Endothelial cell of umbilical vein (primary cell): ENCODE results near the gene HOXD8. TPM values are rescaled to one million over a fixed set of nuclear protein-coding genes. Genes with fewer than 3 reads are reported as not detected.

Source experiments
- BruUV-seq: library from RNA; stranded (reverse); fragments of 400-500 nt; replicated peaks from 2 replicates; lab custom pipeline; 2021; lab: Mats Ljungman, UMichigan
- CTCF ChIA-PET: fragments of 300-600, 350-600 bp; sonication (Branson Sonifier 250); formaldehyde crosslinking; loops from one replicate; lab custom pipeline; 2021; ENCODE audit warnings: antibody characterized with exemption, inconsistent platforms; lab: Charles Lee
- POLR2A ChIA-PET: fragments of 300-600, 350-600 bp; sonication (Branson Sonifier 250); formaldehyde crosslinking; loops from one replicate; lab custom pipeline; 2021; ENCODE audit warnings: antibody characterized with exemption, inconsistent platforms; lab: Charles Lee
- DNase-seq: peaks from one replicate; pipeline ENCODE4 v3.0.0-alpha.2; 2011; ENCODE audit warnings: low read depth, low spot score
- FAIRE-seq: peaks from 2 replicates; lab custom pipeline; 2011; peaks lifted over from hg19 to GRCh38; lab: Jason Lieb, UNC
- H2AFZ ChIP-seq: 2 replicates; pipeline ENCODE4 v1.6.0; 2012; ENCODE audit warnings: low read depth, low read length, control low read depth, inconsistent platforms
- H3K27ac ChIP-seq: 2 replicates; pipeline ENCODE4 v1.5.1; 2011; ENCODE audit warnings: low read depth, mild to moderate bottlenecking, control low read depth, low read length, moderate library complexity; ENCODE audit not compliant: insufficient read depth
- H3K27me3 ChIP-seq, 2 experiments: 2 replicates each; pipeline versions ENCODE4 v1.6.0 to v1.6.1; 2011; ENCODE audit warnings: low read length in 2 of 2, mixed read lengths in 1 of 2; ENCODE audit not compliant: control insufficient read depth in 2 of 2, insufficient read depth in 2 of 2
- H3K36me3 ChIP-seq, 2 experiments: 2 replicates in 1 of 2; 3 replicates in 1 of 2; pipeline ENCODE4 v1.5.1; 2011; ENCODE audit warnings: low read length in 2 of 2, mild to moderate bottlenecking in 1 of 2, moderate library complexity in 1 of 2; ENCODE audit not compliant: control insufficient read depth in 2 of 2, insufficient read depth in 2 of 2; ENCODE audit errors: extremely low read depth in 1 of 2
- H3K4me1 ChIP-seq: 3 replicates; pipeline ENCODE4 v1.5.1; 2011; ENCODE audit warnings: mild to moderate bottlenecking, low read length; ENCODE audit not compliant: control insufficient read depth, insufficient read depth; ENCODE audit errors: extremely low read depth
- H3K4me2 ChIP-seq: 2 replicates; pipeline ENCODE4 v1.6.1; 2011; ENCODE audit warnings: low read length, control low read depth, mixed read lengths; ENCODE audit not compliant: insufficient read depth
- H3K4me3 ChIP-seq, 3 experiments: fragments of 200-600 bp in 1 of 3; sonication (generic), shearing (Covaris generic) in 1 of 3; replicated peaks in 1 of 3; 2 replicates each; pipeline ENCODE4 v1.5.1; 2011 to 2016; ENCODE audit warnings: control low read depth in 3 of 3, low read length in 3 of 3, mild to moderate bottlenecking in 2 of 3, inconsistent platforms in 1 of 3, low read depth in 1 of 3, moderate library complexity in 1 of 3; ENCODE audit not compliant: insufficient read depth in 1 of 3
- H3K79me2 ChIP-seq: 2 replicates; pipeline ENCODE4 v1.6.0; 2012; ENCODE audit warnings: low read length, inconsistent platforms; ENCODE audit not compliant: control insufficient read depth, insufficient read depth
- H3K9ac ChIP-seq: replicated peaks from 2 replicates; pipeline ENCODE3; 2011; ENCODE audit warnings: low read length, control low read depth; ENCODE audit not compliant: insufficient read depth; ENCODE audit errors: extremely low read depth
- H3K9me1 ChIP-seq: replicated peaks from 3 replicates; pipeline ENCODE4 v1.6.0; 2011; ENCODE audit warnings: mild to moderate bottlenecking, low read length; ENCODE audit not compliant: control insufficient read depth, insufficient read depth; ENCODE audit errors: extremely low read depth
- H3K9me3 ChIP-seq: replicated peaks from 2 replicates; pipeline ENCODE4 v1.5.1; 2012; ENCODE audit warnings: low read length, inconsistent platforms; ENCODE audit not compliant: control insufficient read depth, insufficient read depth
- H4K20me1 ChIP-seq: replicated peaks from 2 replicates; pipeline ENCODE3; 2011; ENCODE audit warnings: mild to moderate bottlenecking, low read length; ENCODE audit not compliant: control insufficient read depth, insufficient read depth; ENCODE audit errors: extremely low read depth
- CTCF ChIP-seq, 2 donors: IDR thresholded peaks; 1 replicate in 1 of 2; 2 replicates in 1 of 2; pipeline ENCODE4 v1.5.1; 2011; ENCODE audit warnings: low read length in 2 of 2, mild to moderate bottlenecking in 2 of 2, moderate library complexity in 2 of 2, control low read depth in 1 of 2, inconsistent platforms in 1 of 2, low read depth in 1 of 2; ENCODE audit not compliant: insufficient read depth in 1 of 2; ENCODE audit errors: extremely low read depth in 1 of 2
- EZH2 ChIP-seq: IDR thresholded peaks from 2 replicates; pipeline ENCODE4 v1.6.1; 2012; ENCODE audit warnings: borderline replicate concordance, low read depth, mild to moderate bottlenecking, moderate library complexity, low read length, inconsistent platforms; ENCODE audit not compliant: severe bottlenecking
- FOS ChIP-seq: IDR thresholded peaks from 2 replicates; pipeline ENCODE4 v1.6.1; 2011; ENCODE audit warnings: mild to moderate bottlenecking, low read length, moderate library complexity, borderline replicate concordance; ENCODE audit not compliant: insufficient read depth
- GATA2 ChIP-seq: IDR thresholded peaks from 2 replicates; pipeline ENCODE4 v1.7.0; 2011; ENCODE audit warnings: low read depth, mild to moderate bottlenecking, moderate library complexity, mixed read lengths, low read length; ENCODE audit not compliant: insufficient read length, insufficient read depth
- JUN ChIP-seq: IDR thresholded peaks from 2 replicates; pipeline ENCODE4 v1.6.1; 2011; ENCODE audit warnings: borderline replicate concordance, low read depth; ENCODE audit not compliant: insufficient read length, insufficient read depth
- MAX ChIP-seq: IDR thresholded peaks from 2 replicates; pipeline ENCODE4 v1.6.1; 2011; ENCODE audit not compliant: insufficient read depth, insufficient read length
- MYC ChIP-seq: IDR thresholded peaks from one replicate; pipeline ENCODE4 v1.6.1; 2011; ENCODE audit warnings: mild to moderate bottlenecking, low read depth, low read length
- POLR2A ChIP-seq: IDR thresholded peaks from 2 replicates; pipeline ENCODE4 v1.6.1; 2012; ENCODE audit warnings: low read depth, mild to moderate bottlenecking, control low read depth, low read length
- POLR2AphosphoS5 ChIP-seq: IDR thresholded peaks from 2 replicates; pipeline ENCODE4 v1.6.1; 2012; ENCODE audit warnings: low read depth, mild to moderate bottlenecking, control low read depth, low read length, moderate library complexity; ENCODE audit not compliant: insufficient read depth
- dilution Hi-C: fragments of 300-500 bp; cut with MboI; formaldehyde crosslinking; loops from one replicate; pipeline ENCODE4 v1.15.0; 2019; ENCODE audit warnings: low sequenced_read_pairs; ENCODE audit not compliant: extremely low pct_ligation_motif_present
- intact Hi-C: fragments of 100-400 bp; cut with micrococcal nuclease; formaldehyde crosslinking; loops from one replicate; pipeline ENCODE4 v1.10.0; 2022
- polyA plus RNA-seq, 4 experiments: library from polyadenylated mRNA; depleted of rRNA in 3 of 4; stranded (reverse) in 3 of 4; unstranded in 1 of 4; fragments of >200 nt; gene quantifications; 2 replicates each; pipeline versions ENCODE4 v1.2.1 to v1.2.3, GENCODE V29; 2011 to 2012; ENCODE audit warnings: missing spikeins in 1 of 4
- total RNA-seq: library from RNA; stranded (reverse); gene quantifications from 2 replicates; pipeline ENCODE4 v1.2.3, GENCODE V29; 2021

HOXD8 gene
- total and polyA plus RNA-seq, 2 donors (not counting 3 experiments of a cell fraction or from before 2014, with no cell fraction given): 6.4 to 15.6 TPM

- Histone ChIP-seq H3K4me3 (no peak overlapping the region), H3K27me3 (peaks cover 26 to 34% of the 10 kb centered on the region in 2 experiments), H3K9me3 (no peaks in the 10 kb centered on the region), H4K20me1 (no peaks in the 10 kb centered on the region), H2AFZ (no peak overlapping the region), H3K27ac (no peak overlapping the region), H3K4me1 (peaks cover 31% of the 10 kb centered on the region), H3K9me1 (no peaks in the 10 kb centered on the region), H3K4me2 (peak overlapping the region; percentile 80), H3K36me3 (no peaks in the 10 kb centered on the region), H3K79me2 (no peaks in the 10 kb centered on the region), H3K9ac (no peak overlapping the region)
- ChIA-PET POLR2A (no interaction called here), CTCF (interaction anchor here (0.6 to 10.1 kb wide), 13 partner anchors 295 to 1040 kb away, joined by 3 to 458 read pairs (median 20); no protein-coding TSS in a partner anchor)
- intact Hi-C loops: no loop called here
- dilution Hi-C loops: no loop called here
- DNase-seq: no peak
- no peak for FAIRE-seq
- no peak for TF ChIP-seq EZH2
- no peak for TF ChIP-seq POLR2AphosphoS5
- no peak for TF ChIP-seq CTCF (IDR thresholded peaks at IDR 0.05; ENCODE audit: extremely low read depth in 1 of 2, insufficient read depth in 1 of 2, low read depth in 1 of 2, low read length in 2 of 2)
- TF ChIP-seq FOS: no peak
- TF ChIP-seq GATA2: no peak
- TF ChIP-seq POLR2A: no peak
- no peak for TF ChIP-seq MYC
- no peak for TF ChIP-seq JUN
- TF ChIP-seq MAX: no peak
- BruUV-seq: no TSS peak
These were observed 5.2 kb upstream of the HOXD8 start for GRCh38 chr2:176124110-176124946.
